ENCODE data around the gene GPA33. TPM values are rescaled to one million over a fixed set of nuclear protein-coding genes. Genes with fewer than 3 reads are reported as not detected.

Gene GPA33
- total RNA-seq, 4 donors from 2014 or later: 87.4 to 568 (median 509) TPM

- TF ChIP-seq CTCF (IDR thresholded peaks at IDR 0.05) (no peak), EP300 (IDR thresholded peaks at IDR 0.05; ENCODE audit: low read depth) (no peak)
- Histone ChIP-seq H3K36me3 (no peaks in the 10 kb centered on the region), H3K4me3 (no peak overlapping the region), H3K27me3 (no peaks in the 10 kb centered on the region), H3K4me1 (peaks cover 0 to 10% (median under 1%) of the 10 kb centered on the region in 4 donors), H3K27ac (no peak overlapping the region), H3K9me3 (no peaks in the 10 kb centered on the region)
- no peak for DNase-seq
- intact Hi-C loops (cut with DNase I; ENCODE audit: low total_unique reads) (no loop called here), in situ Hi-C loops (cut with MboI; ENCODE audit: low pct_ligation_motif_present in 1 of 4, low pct_unique_long_range_greater_than_20kb in 1 of 4, low sequenced_read_pairs in 3 of 4) (no loop called here)
- WGBS, 2 donors (ENCODE audit: low coverage in 1 of 2): 81 to 83% methylated on average over 3 to 4 of the region's 4 CpGs
These were observed 15.9 kb upstream of the GPA33 start for GRCh38 chr1:167106119-167106461.

GRCh38 chr1:167105271-167106118 is 15.3 kb upstream of the GPA33 start:
- H3K27me3 ChIP-seq: no peaks in the 10 kb centered on the region
- no peak overlapping the region for H3K27ac ChIP-seq
- no peak for DNase-seq
- in situ Hi-C loops (cut with MboI; ENCODE audit: low pct_ligation_motif_present in 1 of 4, low pct_unique_long_range_greater_than_20kb in 1 of 4, low sequenced_read_pairs in 3 of 4): no loop called here
- H3K36me3 ChIP-seq: no peaks in the 10 kb centered on the region
- intact Hi-C loops (cut with DNase I; ENCODE audit: low total_unique reads): no loop called here
- H3K4me3 ChIP-seq: no peak overlapping the region
- WGBS, 2 donors (ENCODE audit: low coverage in 1 of 2): 25 to 29% methylated on average over 10 to 12 of the region's 12 CpGs
- no peak for TF ChIP-seq POLR2AphosphoS5 (IDR thresholded peaks at IDR 0.05)
- TF ChIP-seq EP300 (IDR thresholded peaks at IDR 0.05; ENCODE audit: low read depth): no peak
- TF ChIP-seq POLR2A (IDR thresholded peaks at IDR 0.05): no peak
- TF ChIP-seq CTCF (IDR thresholded peaks at IDR 0.05): no peak
- H3K9me3 ChIP-seq: no peaks in the 10 kb centered on the region
- peaks cover 0 to 16% (median 4%) of the 10 kb centered on the region in 4 donors for H3K4me1 ChIP-seq

GRCh38 chr1:167104256-167104633 is 14.1 kb upstream of the GPA33 start:
- intact Hi-C loops (cut with DNase I; ENCODE audit: low total_unique reads): no loop called here
- H3K4me1 ChIP-seq: peaks cover 0 to 17% (median 4%) of the 10 kb centered on the region in 4 donors
- H3K9me3 ChIP-seq: no peaks in the 10 kb centered on the region
- no peaks in the 10 kb centered on the region for H3K27me3 ChIP-seq
- H3K27ac ChIP-seq: no peak overlapping the region
- no peaks in the 10 kb centered on the region for H3K36me3 ChIP-seq
- no peak for TF ChIP-seq POLR2A (IDR thresholded peaks at IDR 0.05)
- no peak for TF ChIP-seq EP300 (IDR thresholded peaks at IDR 0.05; ENCODE audit: low read depth)
- no peak for TF ChIP-seq CTCF (IDR thresholded peaks at IDR 0.05)
- no peak for TF ChIP-seq POLR2AphosphoS5 (IDR thresholded peaks at IDR 0.05)
- H3K4me3 ChIP-seq: no peak overlapping the region
- no peak for DNase-seq
- in situ Hi-C loops (cut with MboI; ENCODE audit: low pct_ligation_motif_present in 1 of 4, low pct_unique_long_range_greater_than_20kb in 1 of 4, low sequenced_read_pairs in 3 of 4): no loop called here
- 46 to 72% methylated on average over 5 to 6 of the region's 6 CpGs for WGBS, 2 donors (ENCODE audit: low coverage in 1 of 2)

- no peak for DNase-seq
- peaks cover 0 to 17% (median 4%) of the 10 kb centered on the region in 4 donors for H3K4me1 ChIP-seq
- no peak overlapping the region for H3K4me3 ChIP-seq
- intact Hi-C loops (cut with DNase I; ENCODE audit: low total_unique reads): no loop called here
- no peaks in the 10 kb centered on the region for H3K9me3 ChIP-seq
- H3K36me3 ChIP-seq: no peaks in the 10 kb centered on the region
- WGBS, 2 donors (ENCODE audit: low coverage in 1 of 2): 73 to 79% methylated on average over 4 to 5 of the region's 5 CpGs
- no peak for TF ChIP-seq POLR2AphosphoS5 (IDR thresholded peaks at IDR 0.05)
- TF ChIP-seq POLR2A (IDR thresholded peaks at IDR 0.05): no peak
- TF ChIP-seq EP300 (IDR thresholded peaks at IDR 0.05; ENCODE audit: low read depth): no peak
- TF ChIP-seq CTCF (IDR thresholded peaks at IDR 0.05): no peak
- no peaks in the 10 kb centered on the region for H3K27me3 ChIP-seq
- in situ Hi-C loops (cut with MboI; ENCODE audit: low pct_ligation_motif_present in 1 of 4, low pct_unique_long_range_greater_than_20kb in 1 of 4, low sequenced_read_pairs in 3 of 4): no loop called here
- no peak overlapping the region for H3K27ac ChIP-seq
These were observed 12.9 kb upstream of the GPA33 start for GRCh38 chr1:167102906-167103573.

All from transverse colon (tissue), 4 donors.